Ovary (tissue), 3 donors: Measurements from ENCODE around the gene RBMS1.

Experiments
- CTCF ChIP-seq, 3 donors: fragments of 450-650 bp in 2 of 3; fragments of 200-600 bp in 1 of 3; IDR thresholded peaks; one replicate each; pipeline versions ENCODE4 v1.5.1 to v1.8.0; 2016 to 2022; ENCODE audit warnings: antibody characterized with exemption in 3 of 3, mild to moderate bottlenecking in 1 of 3
- POLR2A ChIP-seq: fragments of 450-650 bp; IDR thresholded peaks from one replicate; pipeline ENCODE4 v1.6.1; 2017; ENCODE audit warnings: antibody characterized with exemption, mild to moderate bottlenecking, moderate library complexity
- donor health status: DM: no; HTN: no; CAD: no.

- TF ChIP-seq POLR2A (no peak), CTCF (IDR thresholded peaks at IDR 0.05) (no peak)
Observed at GRCh38 chr2:160295519-160296207, 197.9 kb downstream of the RBMS1 start.
